Sigmoid colon (tissue), 4 donors: ENCODE results near the gene DNAJC25.

Experiments used
- CTCF ChIP-seq, 4 experiments: fragments of 450-650 bp in 3 of 4; fragments of 200-600 bp in 1 of 4; IDR thresholded peaks; one replicate each; pipeline ENCODE4 v1.5.1; 2016 to 2019; ENCODE audit warnings: antibody characterized with exemption in 4 of 4, mild to moderate bottlenecking in 3 of 4, moderate library complexity in 2 of 4
- EP300 ChIP-seq, 4 donors: sonication (generic); formaldehyde crosslinking; IDR thresholded peaks; one replicate each; pipeline ENCODE4 v1.6.1; 2017; ENCODE audit warnings: antibody characterized with exemption in 4 of 4
- POLR2A ChIP-seq, 2 donors: fragments of 450-650 bp; IDR thresholded peaks; one replicate each; pipeline ENCODE4 v1.6.1; 2016; ENCODE audit warnings: antibody characterized with exemption in 2 of 2, mild to moderate bottlenecking in 2 of 2, moderate library complexity in 2 of 2
- POLR2AphosphoS5 ChIP-seq, 4 donors: sonication (generic); formaldehyde crosslinking; IDR thresholded peaks; one replicate each; pipeline ENCODE4 v1.6.1; 2017; ENCODE audit warnings: antibody characterized with exemption in 4 of 4

GRCh38 chr9:111586378-111586777, 44.8 kb upstream of the DNAJC25 start:
- TF ChIP-seq POLR2A (IDR thresholded peaks at IDR 0.05) (no peak), CTCF (IDR thresholded peaks at IDR 0.05) (no peak), EP300 (IDR thresholded peaks at IDR 0.05) (no peak), POLR2AphosphoS5 (IDR thresholded peaks at IDR 0.05) (no peak)
